GM10248 (cell line): ENCODE measurements around the gene CBLL1.

Experiments used
- CTCF ChIA-PET: fragments of 300-600 bp; sonication (Branson Sonifier 250); formaldehyde crosslinking; extraction: SDS; loops from one replicate; lab custom pipeline; 2021; ENCODE audit warnings: antibody characterized with exemption; lab: Yijun Ruan, JAX
- POLR2A ChIA-PET: fragments of 350-650 bp; sonication (Branson Sonifier 250); formaldehyde crosslinking; extraction: SDS; loops from one replicate; lab custom pipeline; 2020; ENCODE audit warnings: antibody characterized with exemption; lab: Yijun Ruan, JAX
- DNase-seq: peaks from one replicate; pipeline ENCODE4 v3.0.0; 2012; ENCODE audit errors: extremely low spot score
- TF ChIP-seq, protein P1 (sequence below): IDR thresholded peaks from 2 replicates; pipeline ENCODE4 v1.5.1; 2012; ENCODE audit warnings: mild to moderate bottlenecking, low read depth; ENCODE audit errors: extremely low read depth, missing control alignments, control extremely low read depth

The CBLL1 gene

DNA sequence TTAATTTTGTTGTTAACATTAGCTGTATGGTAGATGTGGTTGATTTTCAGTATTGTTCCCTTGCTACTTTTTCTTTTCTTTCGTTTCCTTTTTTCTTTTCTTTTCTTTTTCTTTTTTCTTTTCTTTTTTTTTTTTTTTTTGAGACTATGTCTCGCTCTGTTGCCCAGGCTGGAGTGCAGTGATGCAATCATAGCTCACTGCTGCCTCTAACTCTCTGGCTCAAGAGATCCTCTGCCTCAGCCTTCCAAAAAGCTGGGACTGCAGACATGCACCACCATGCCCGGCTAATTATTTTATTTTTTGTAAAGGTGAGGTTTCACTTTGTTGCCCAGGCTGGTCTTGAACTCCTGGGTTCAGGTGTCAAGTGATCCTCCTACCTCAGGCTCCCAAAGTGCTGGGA lies 44.7 kb downstream of the CBLL1 start:
- ChIA-PET CTCF (no interaction called here), POLR2A (no interaction called here)
- DNase-seq, result no peak
- TF ChIP-seq, protein P1, sequence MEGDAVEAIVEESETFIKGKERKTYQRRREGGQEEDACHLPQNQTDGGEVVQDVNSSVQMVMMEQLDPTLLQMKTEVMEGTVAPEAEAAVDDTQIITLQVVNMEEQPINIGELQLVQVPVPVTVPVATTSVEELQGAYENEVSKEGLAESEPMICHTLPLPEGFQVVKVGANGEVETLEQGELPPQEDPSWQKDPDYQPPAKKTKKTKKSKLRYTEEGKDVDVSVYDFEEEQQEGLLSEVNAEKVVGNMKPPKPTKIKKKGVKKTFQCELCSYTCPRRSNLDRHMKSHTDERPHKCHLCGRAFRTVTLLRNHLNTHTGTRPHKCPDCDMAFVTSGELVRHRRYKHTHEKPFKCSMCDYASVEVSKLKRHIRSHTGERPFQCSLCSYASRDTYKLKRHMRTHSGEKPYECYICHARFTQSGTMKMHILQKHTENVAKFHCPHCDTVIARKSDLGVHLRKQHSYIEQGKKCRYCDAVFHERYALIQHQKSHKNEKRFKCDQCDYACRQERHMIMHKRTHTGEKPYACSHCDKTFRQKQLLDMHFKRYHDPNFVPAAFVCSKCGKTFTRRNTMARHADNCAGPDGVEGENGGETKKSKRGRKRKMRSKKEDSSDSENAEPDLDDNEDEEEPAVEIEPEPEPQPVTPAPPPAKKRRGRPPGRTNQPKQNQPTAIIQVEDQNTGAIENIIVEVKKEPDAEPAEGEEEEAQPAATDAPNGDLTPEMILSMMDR, result no peak

DNA sequence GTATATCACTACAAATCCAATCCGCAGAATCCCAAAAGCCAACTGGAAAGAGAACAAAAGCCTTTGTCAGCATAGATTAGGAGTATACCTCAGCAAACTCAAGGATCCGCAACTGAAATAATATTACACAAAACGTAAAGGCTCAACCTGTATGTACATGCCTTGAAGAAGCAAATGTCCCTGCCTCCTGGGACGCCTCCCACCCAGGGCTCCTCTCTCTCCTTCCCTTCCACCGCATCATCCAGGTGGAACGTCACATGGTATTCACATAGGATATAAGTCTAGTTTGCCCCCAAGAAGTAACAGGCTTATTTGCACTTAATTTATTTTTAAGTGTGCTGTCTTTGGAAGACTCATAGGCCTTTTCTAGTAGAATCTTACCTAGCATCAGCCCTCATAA lies 45.7 kb downstream of the CBLL1 start:
- CTCF ChIA-PET, result no interaction called here
- POLR2A ChIA-PET, result no interaction called here
- TF ChIP-seq, protein P1, result no peak

DNA sequence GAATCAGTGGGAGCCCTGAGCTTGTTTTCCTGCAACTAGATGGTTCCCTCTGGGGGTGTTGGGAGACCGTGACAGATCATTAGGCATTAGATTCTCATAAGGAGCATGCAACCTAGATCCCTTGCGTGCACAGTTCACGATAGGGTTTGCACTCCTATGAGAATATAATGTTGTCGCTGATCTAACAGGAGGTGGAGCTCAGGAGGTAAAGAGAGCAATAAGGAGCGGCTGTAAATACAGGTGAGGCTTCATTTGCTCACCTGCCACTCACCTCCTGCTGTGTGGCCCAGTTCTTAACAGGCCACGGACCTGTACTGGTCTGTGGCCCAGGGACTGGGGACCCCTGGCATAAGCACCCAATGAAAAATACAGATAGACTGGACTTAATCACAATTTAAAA lies 48.4 kb downstream of the CBLL1 start:
- DNase-seq, result no peak
- ChIA-PET POLR2A (no interaction called here), CTCF (no interaction called here)
- TF ChIP-seq, protein P1, result no peak

More for the DNA sequence above, 45.7 kb downstream of the CBLL1 start:
- no peak for DNase-seq

DNA sequence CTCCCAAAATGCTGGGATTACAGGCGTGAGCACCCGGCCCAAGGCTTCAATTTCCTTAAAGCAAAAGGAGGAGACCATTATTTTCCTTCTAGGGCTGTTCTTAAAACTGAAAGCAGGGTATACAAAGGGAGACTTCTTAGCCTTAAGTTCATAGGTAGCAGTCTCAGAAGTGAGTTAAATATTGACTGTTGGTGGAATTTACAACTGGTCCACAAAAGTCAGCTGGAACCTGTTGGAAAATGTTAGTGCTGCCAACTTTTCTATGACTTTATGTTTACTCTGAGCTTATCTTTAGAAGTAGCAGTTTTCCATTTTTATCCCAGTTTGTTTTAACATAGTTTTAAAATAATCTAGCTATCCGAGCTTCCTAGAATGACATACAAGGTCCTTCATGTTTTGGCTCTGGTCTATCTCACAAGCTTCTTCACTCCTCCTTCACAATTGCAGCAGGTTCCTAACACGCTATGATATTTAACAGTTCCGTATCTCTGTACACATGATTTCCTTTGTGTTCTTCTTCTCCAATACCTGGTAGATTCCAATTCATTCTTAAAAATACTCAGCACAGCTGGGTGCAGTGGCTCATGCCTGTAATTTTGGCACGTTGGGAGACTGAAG lies 55.8 kb downstream of the CBLL1 start:
- DNase-seq, result no peak
- TF ChIP-seq, protein P1, result no peak
- POLR2A ChIA-PET, result no interaction called here
- CTCF ChIA-PET, result no interaction called here

DNA sequence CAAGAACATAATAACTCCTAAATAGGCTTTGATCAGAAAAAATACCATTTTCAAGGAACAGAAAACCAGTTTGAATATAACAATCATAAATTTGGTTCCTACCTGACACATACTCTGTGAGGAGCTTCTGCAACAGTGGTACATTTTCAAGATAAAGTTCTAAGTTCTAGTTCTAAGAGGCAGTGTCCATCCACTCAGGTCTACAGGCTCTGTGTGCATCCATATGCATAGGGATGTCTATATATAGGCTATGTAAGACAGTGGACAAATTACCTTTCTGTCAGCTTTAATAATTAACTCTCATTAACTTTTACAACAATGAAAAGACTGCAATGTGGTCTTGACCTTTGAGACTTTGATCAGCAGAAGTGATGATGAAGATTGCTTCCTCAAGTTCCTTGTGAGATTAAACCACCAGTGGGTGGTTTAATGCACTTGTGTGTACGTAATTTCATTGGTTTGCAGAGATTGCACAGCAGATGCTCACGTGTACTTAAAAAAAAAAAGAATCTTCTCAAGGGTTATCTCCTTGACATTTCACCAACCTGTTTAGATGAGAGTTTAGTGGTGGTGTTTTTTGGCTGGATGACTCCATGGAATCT lies 59.2 kb downstream of the CBLL1 start, which contains the start of gene SLC26A3:
TSS of gene SLC26A3 (minus strand) at position 215 of the 602 bp plus-strand sequence. CDS start 8,714 bp downstream, outside the sequence.
- no peak for DNase-seq
- POLR2A ChIA-PET, result no interaction called here
- CTCF ChIA-PET, result no interaction called here
- TF ChIP-seq, protein P1, result no peak

DNA sequence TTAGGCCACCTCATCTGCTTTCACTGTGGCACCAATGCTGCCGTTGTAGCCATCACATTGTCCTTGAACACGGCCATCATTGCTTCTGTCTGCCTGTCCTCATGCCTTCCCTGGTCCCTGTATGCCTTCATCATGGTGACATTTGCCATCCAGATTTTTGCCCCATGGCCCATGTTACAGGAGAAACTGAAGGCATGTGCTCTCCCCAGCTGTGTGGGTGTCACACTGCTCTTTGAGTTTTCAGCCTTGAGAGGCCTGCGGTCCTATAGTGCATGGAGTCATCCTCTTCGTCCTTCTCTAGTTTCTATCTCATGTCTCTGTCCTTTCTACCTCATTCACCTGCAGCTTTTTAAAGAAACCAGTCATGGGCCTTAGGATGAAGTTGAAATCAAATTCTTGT lies 65.2 kb downstream of the CBLL1 start:
- ChIA-PET POLR2A (no interaction called here), CTCF (interaction anchor here (1.3 kb wide), 1 partner anchor 16 kb away, joined by 4 read pairs; no protein-coding TSS in a partner anchor)
- DNase-seq, result no peak
- TF ChIP-seq, protein P1, result no peak
